ENCODE data around the gene OSBPL9.

OSBPL9 gene

GRCh38 chr1:51709951-51710350 lies 93.1 kb downstream of the OSBPL9 start:
- Histone ChIP-seq H3K9ac (ENCODE audit: low read length) (no peak overlapping the region), H3K79me2 (ENCODE audit: control insufficient read depth, insufficient read depth, low read length) (no peaks in the 10 kb centered on the region), H3K23ac (ENCODE audit: low read length) (no peak overlapping the region), H3K4me1 (ENCODE audit: control insufficient read depth, low read depth, low read length) (no peaks in the 10 kb centered on the region), H2BK120ac (ENCODE audit: low read depth, low read length) (no peak overlapping the region), H3K36me3 (ENCODE audit: control insufficient read depth, insufficient read depth, low read length) (no peaks in the 10 kb centered on the region), H3K18ac (ENCODE audit: low read length) (no peak overlapping the region), H4K8ac (ENCODE audit: low read depth, low read length) (no peak overlapping the region), H3K27ac (ENCODE audit: low read depth, low read length) (no peak overlapping the region), H3K79me1 (ENCODE audit: low read length) (peaks cover 6% of the 10 kb centered on the region), H3K4ac (ENCODE audit: low read depth, low read length) (no peak overlapping the region), H4K5ac (ENCODE audit: low read length) (no peak overlapping the region), H3K56ac (ENCODE audit: low read length) (no peak overlapping the region), H3K27me3 (ENCODE audit: insufficient read depth, low read length, poor library complexity) (no peaks in the 10 kb centered on the region), H2AK5ac (ENCODE audit: low read length) (no peak overlapping the region), H3K4me3 (ENCODE audit: low read length) (no peak overlapping the region), H3K4me2 (ENCODE audit: low read length) (no peak overlapping the region), H2BK15ac (replicated peaks; ENCODE audit: low read depth) (no peak overlapping the region), H2BK5ac (ENCODE audit: low read length) (no peak overlapping the region)
- no CpG with 5 or more reads among the region's 2 CpGs for WGBS (ENCODE audit: extremely low coverage, insufficient coverage, low lambda C conversion rate)
- DNase-seq, result no peak

- Histone ChIP-seq H3K79me2 (ENCODE audit: control insufficient read depth, insufficient read depth, low read length) (no peaks in the 10 kb centered on the region), H3K4me1 (ENCODE audit: control insufficient read depth, low read depth, low read length) (no peaks in the 10 kb centered on the region), H2AK5ac (ENCODE audit: low read length) (no peak overlapping the region), H3K18ac (ENCODE audit: low read length) (no peak overlapping the region), H3K9ac (ENCODE audit: low read length) (no peak overlapping the region), H2BK5ac (ENCODE audit: low read length) (no peak overlapping the region), H4K8ac (ENCODE audit: low read depth, low read length) (no peak overlapping the region), H3K4me2 (ENCODE audit: low read length) (no peak overlapping the region), H4K5ac (ENCODE audit: low read length) (no peak overlapping the region), H3K27ac (ENCODE audit: low read depth, low read length) (no peak overlapping the region), H3K27me3 (ENCODE audit: insufficient read depth, low read length, poor library complexity) (no peaks in the 10 kb centered on the region), H3K79me1 (ENCODE audit: low read length) (peaks cover 3% of the 10 kb centered on the region), H2BK120ac (ENCODE audit: low read depth, low read length) (no peak overlapping the region), H3K36me3 (ENCODE audit: control insufficient read depth, insufficient read depth, low read length) (no peaks in the 10 kb centered on the region), H3K56ac (ENCODE audit: low read length) (no peak overlapping the region), H3K4me3 (ENCODE audit: low read length) (no peak overlapping the region), H3K23ac (ENCODE audit: low read length) (no peak overlapping the region), H2BK15ac (replicated peaks; ENCODE audit: low read depth) (no peak overlapping the region), H3K4ac (ENCODE audit: low read depth, low read length) (no peak overlapping the region)
- WGBS (ENCODE audit: extremely low coverage, insufficient coverage, low lambda C conversion rate), result no CpG with 5 or more reads among the region's 1 CpG
- no peak for DNase-seq
Observed at GRCh38 chr1:51712590-51712989, 95.7 kb downstream of the OSBPL9 start.

DNA sequence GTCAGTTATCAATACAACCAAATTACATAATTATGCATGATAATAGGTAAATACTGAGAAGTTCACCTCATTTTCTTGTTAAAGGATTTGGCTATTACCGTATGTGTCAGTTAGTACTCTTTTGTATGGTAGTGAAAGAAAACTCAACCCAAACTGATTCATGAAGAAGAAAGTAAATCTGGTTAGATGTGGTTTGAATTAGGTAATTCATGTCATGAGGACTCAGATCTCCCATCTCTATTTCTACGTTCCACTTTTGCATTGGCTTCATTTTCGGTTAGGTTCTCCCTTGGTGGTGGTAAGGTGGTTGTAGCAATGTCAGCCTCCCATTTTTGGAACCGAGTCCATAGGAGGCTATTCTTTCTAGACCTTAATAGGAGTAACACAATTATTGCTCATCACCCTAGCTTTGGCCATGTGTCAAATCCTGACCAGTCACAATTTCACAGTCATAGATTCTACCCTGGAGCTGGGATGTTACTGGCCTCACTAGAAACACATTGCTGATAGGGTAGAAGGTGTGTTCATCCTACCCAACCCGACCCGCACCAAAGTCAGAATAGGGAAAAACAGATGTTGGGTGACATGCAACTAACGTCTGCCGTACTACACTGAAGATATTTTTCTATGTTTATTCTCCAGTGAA lies 97.6 kb downstream of the OSBPL9 start:
- Histone ChIP-seq H3K4me1 (ENCODE audit: control insufficient read depth, low read depth, low read length) (no peaks in the 10 kb centered on the region), H3K79me2 (ENCODE audit: control insufficient read depth, insufficient read depth, low read length) (no peaks in the 10 kb centered on the region), H3K4me3 (ENCODE audit: low read length) (no peak overlapping the region), H3K27ac (ENCODE audit: low read depth, low read length) (no peak overlapping the region), H3K18ac (ENCODE audit: low read length) (no peak overlapping the region), H3K56ac (ENCODE audit: low read length) (no peak overlapping the region), H3K4ac (ENCODE audit: low read depth, low read length) (no peak overlapping the region), H2BK15ac (replicated peaks; ENCODE audit: low read depth) (no peak overlapping the region), H3K27me3 (ENCODE audit: insufficient read depth, low read length, poor library complexity) (no peaks in the 10 kb centered on the region), H2BK5ac (ENCODE audit: low read length) (no peak overlapping the region), H3K79me1 (ENCODE audit: low read length) (no peaks in the 10 kb centered on the region), H3K36me3 (ENCODE audit: control insufficient read depth, insufficient read depth, low read length) (no peaks in the 10 kb centered on the region), H3K4me2 (ENCODE audit: low read length) (no peak overlapping the region), H3K23ac (ENCODE audit: low read length) (no peak overlapping the region), H3K9ac (ENCODE audit: low read length) (no peak overlapping the region), H4K5ac (ENCODE audit: low read length) (no peak overlapping the region), H2AK5ac (ENCODE audit: low read length) (no peak overlapping the region), H4K8ac (ENCODE audit: low read depth, low read length) (no peak overlapping the region), H2BK120ac (ENCODE audit: low read depth, low read length) (no peak overlapping the region)
- WGBS (ENCODE audit: extremely low coverage, insufficient coverage, low lambda C conversion rate), result no CpG with 5 or more reads among the region's 8 CpGs
- no peak for DNase-seq

DNA sequence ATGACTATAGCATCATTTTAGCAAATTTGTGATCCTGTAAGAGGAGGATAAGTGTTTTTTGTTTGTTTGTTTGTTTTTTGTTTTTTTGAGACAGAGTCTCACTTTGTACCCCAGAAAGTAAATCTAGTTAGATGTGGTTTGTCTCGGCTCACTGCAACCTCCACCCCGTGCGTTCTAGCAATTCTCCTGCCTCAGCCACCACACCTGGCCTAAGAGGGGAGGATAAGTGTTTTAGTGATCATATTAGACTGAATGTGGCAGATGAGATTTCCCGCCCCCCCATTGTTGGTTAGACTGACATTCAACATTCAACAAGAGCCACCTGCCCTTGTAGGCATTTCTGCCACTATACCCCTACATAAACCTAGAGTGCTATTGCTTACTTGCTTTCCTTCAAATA lies 98.5 kb downstream of the OSBPL9 start:
- no peaks in the 10 kb centered on the region for H3K27me3 ChIP-seq (ENCODE audit: insufficient read depth, low read length, poor library complexity)
- H2AK5ac ChIP-seq (ENCODE audit: low read length), result no peak overlapping the region
- H3K23ac ChIP-seq (ENCODE audit: low read length), result no peak overlapping the region
- H3K4me3 ChIP-seq (ENCODE audit: low read length), result no peak overlapping the region
- no peak overlapping the region for H4K8ac ChIP-seq (ENCODE audit: low read depth, low read length)
- no CpG with 5 or more reads among the region's 4 CpGs for WGBS (ENCODE audit: extremely low coverage, insufficient coverage, low lambda C conversion rate)
- H3K4me1 ChIP-seq (ENCODE audit: control insufficient read depth, low read depth, low read length), result no peaks in the 10 kb centered on the region
- H4K5ac ChIP-seq (ENCODE audit: low read length), result no peak overlapping the region
- H3K56ac ChIP-seq (ENCODE audit: low read length), result no peak overlapping the region
- no peaks in the 10 kb centered on the region for H3K79me2 ChIP-seq (ENCODE audit: control insufficient read depth, insufficient read depth, low read length)
- no peak overlapping the region for H3K9ac ChIP-seq (ENCODE audit: low read length)
- DNase-seq, result no peak
- no peak overlapping the region for H2BK5ac ChIP-seq (ENCODE audit: low read length)
- H3K36me3 ChIP-seq (ENCODE audit: control insufficient read depth, insufficient read depth, low read length), result no peaks in the 10 kb centered on the region
- H3K18ac ChIP-seq (ENCODE audit: low read length), result no peak overlapping the region
- H2BK15ac ChIP-seq (replicated peaks; ENCODE audit: low read depth), result no peak overlapping the region
- no peak overlapping the region for H2BK120ac ChIP-seq (ENCODE audit: low read depth, low read length)
- no peaks in the 10 kb centered on the region for H3K79me1 ChIP-seq (ENCODE audit: low read length)
- no peak overlapping the region for H3K4ac ChIP-seq (ENCODE audit: low read depth, low read length)
- no peak overlapping the region for H3K4me2 ChIP-seq (ENCODE audit: low read length)
- H3K27ac ChIP-seq (ENCODE audit: low read depth, low read length), result no peak overlapping the region

DNA sequence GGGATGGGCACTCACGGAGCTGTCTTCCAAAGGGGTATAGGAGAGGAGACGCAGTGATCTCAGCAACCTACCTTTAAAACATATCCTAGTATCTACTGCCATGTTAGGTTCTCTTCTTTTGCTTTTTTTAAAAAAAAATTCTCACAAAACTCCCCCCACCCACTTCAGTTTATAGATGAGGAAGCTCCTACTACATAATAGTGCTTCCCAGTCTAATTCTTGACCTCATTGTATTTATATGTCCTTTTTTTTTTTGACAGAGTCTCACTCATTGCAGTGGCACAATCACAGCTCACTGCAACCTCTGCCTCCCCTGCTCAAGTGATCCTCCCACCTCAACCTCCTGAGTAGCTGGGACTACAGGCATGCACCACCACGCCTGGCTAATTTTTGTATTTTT lies 99.9 kb downstream of the OSBPL9 start:
- Histone ChIP-seq H3K36me3 (ENCODE audit: control insufficient read depth, insufficient read depth, low read length) (no peaks in the 10 kb centered on the region), H2AK5ac (ENCODE audit: low read length) (no peak overlapping the region), H4K5ac (ENCODE audit: low read length) (no peak overlapping the region), H3K27me3 (ENCODE audit: insufficient read depth, low read length, poor library complexity) (no peaks in the 10 kb centered on the region), H3K27ac (ENCODE audit: low read depth, low read length) (no peak overlapping the region), H3K18ac (ENCODE audit: low read length) (no peak overlapping the region), H3K4me2 (ENCODE audit: low read length) (no peak overlapping the region), H2BK120ac (ENCODE audit: low read depth, low read length) (no peak overlapping the region), H3K79me1 (ENCODE audit: low read length) (no peaks in the 10 kb centered on the region), H3K56ac (ENCODE audit: low read length) (no peak overlapping the region), H3K4me3 (ENCODE audit: low read length) (no peak overlapping the region), H3K9ac (ENCODE audit: low read length) (no peak overlapping the region), H2BK5ac (ENCODE audit: low read length) (no peak overlapping the region), H3K79me2 (ENCODE audit: control insufficient read depth, insufficient read depth, low read length) (no peaks in the 10 kb centered on the region), H3K23ac (ENCODE audit: low read length) (no peak overlapping the region), H2BK15ac (replicated peaks; ENCODE audit: low read depth) (no peak overlapping the region), H3K4ac (ENCODE audit: low read depth, low read length) (no peak overlapping the region), H4K8ac (ENCODE audit: low read depth, low read length) (no peak overlapping the region), H3K4me1 (ENCODE audit: control insufficient read depth, low read depth, low read length) (no peaks in the 10 kb centered on the region)
- no peak for DNase-seq
- no CpG with 5 or more reads among the region's 3 CpGs for WGBS (ENCODE audit: extremely low coverage, insufficient coverage, low lambda C conversion rate)

GRCh38 chr1:51717842-51718241 lies 101.0 kb downstream of the OSBPL9 start:
- no CpG with 5 or more reads among the region's 3 CpGs for WGBS (ENCODE audit: extremely low coverage, insufficient coverage, low lambda C conversion rate)
- H3K18ac ChIP-seq (ENCODE audit: low read length), result no peak overlapping the region
- no peaks in the 10 kb centered on the region for H3K79me1 ChIP-seq (ENCODE audit: low read length)
- H2AK5ac ChIP-seq (ENCODE audit: low read length), result no peak overlapping the region
- no peak overlapping the region for H3K27ac ChIP-seq (ENCODE audit: low read depth, low read length)
- H2BK15ac ChIP-seq (replicated peaks; ENCODE audit: low read depth), result no peak overlapping the region
- H3K79me2 ChIP-seq (ENCODE audit: control insufficient read depth, insufficient read depth, low read length), result no peaks in the 10 kb centered on the region
- no peaks in the 10 kb centered on the region for H3K27me3 ChIP-seq (ENCODE audit: insufficient read depth, low read length, poor library complexity)
- no peak overlapping the region for H3K4me3 ChIP-seq (ENCODE audit: low read length)
- H3K4me2 ChIP-seq (ENCODE audit: low read length), result no peak overlapping the region
- H4K8ac ChIP-seq (ENCODE audit: low read depth, low read length), result no peak overlapping the region
- H2BK5ac ChIP-seq (ENCODE audit: low read length), result no peak overlapping the region
- no peak overlapping the region for H3K4ac ChIP-seq (ENCODE audit: low read depth, low read length)
- H4K5ac ChIP-seq (ENCODE audit: low read length), result no peak overlapping the region
- H3K56ac ChIP-seq (ENCODE audit: low read length), result no peak overlapping the region
- no peak for DNase-seq
- H3K23ac ChIP-seq (ENCODE audit: low read length), result no peak overlapping the region
- no peaks in the 10 kb centered on the region for H3K36me3 ChIP-seq (ENCODE audit: control insufficient read depth, insufficient read depth, low read length)
- no peak overlapping the region for H3K9ac ChIP-seq (ENCODE audit: low read length)
- H3K4me1 ChIP-seq (ENCODE audit: control insufficient read depth, low read depth, low read length), result no peaks in the 10 kb centered on the region
- H2BK120ac ChIP-seq (ENCODE audit: low read depth, low read length), result no peak overlapping the region

All from mesendoderm (in vitro differentiated cells).